ENCODE data around the gene CEP120. TPM values are rescaled to one million over a fixed set of nuclear protein-coding genes. Genes with fewer than 3 reads are reported as not detected.

CEP120 gene
- total and polyA plus RNA-seq, 2 experiments from 2014 or later: 4.9 to 16.3 TPM

DNA sequence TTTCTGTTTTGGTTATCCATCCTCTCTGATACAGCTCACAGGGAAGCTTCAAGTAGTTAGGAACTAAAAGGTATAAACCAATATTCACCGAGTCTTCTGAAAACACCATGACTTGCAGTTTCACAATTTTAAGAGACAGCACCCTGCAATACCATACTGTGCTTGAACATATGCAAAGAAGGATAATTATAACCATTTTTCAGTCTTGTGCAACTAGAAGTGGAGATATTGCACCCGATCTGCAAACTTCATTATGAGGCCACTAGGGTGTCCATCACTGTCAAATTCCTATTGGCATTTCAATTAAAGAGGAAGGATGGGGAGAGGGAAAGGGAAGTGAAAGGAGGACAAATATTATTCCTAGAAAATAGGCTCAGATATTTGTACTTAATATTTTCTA lies 32.4 kb upstream of the CEP120 start:
- Histone ChIP-seq H3K4me1 (ENCODE audit: insufficient read depth) (peaks cover 10% of the 10 kb centered on the region; the same call in 1 of the 2 replicates), H3K4me3 (no peak overlapping the region), H3K79me2 (replicated peaks; ENCODE audit: insufficient read depth) (no peaks in the 10 kb centered on the region), H2AFZ (no peak overlapping the region), H3K27me3 (ENCODE audit: insufficient read depth) (no peaks in the 10 kb centered on the region), H4K20me1 (replicated peaks; ENCODE audit: insufficient read depth) (no peaks in the 10 kb centered on the region), H3K27ac (ENCODE audit: low read depth) (no peak overlapping the region), H3K4me2 (no peak overlapping the region), H3K9me2 (ENCODE audit: insufficient read depth) (no peaks in the 10 kb centered on the region), H3K36me3 (ENCODE audit: insufficient read depth) (no peaks in the 10 kb centered on the region), H3F3A (replicated peaks; ENCODE audit: low read depth) (no peaks in the 10 kb centered on the region)
- H3K36me3 Mint-ChIP-seq (ENCODE audit: low read depth): no peaks in the 10 kb centered on the region
- TF ChIP-seq POLR2AphosphoS5 (IDR thresholded peaks at IDR 0.05; ENCODE audit: low read depth): no peak
- TF ChIP-seq, protein P1, sequence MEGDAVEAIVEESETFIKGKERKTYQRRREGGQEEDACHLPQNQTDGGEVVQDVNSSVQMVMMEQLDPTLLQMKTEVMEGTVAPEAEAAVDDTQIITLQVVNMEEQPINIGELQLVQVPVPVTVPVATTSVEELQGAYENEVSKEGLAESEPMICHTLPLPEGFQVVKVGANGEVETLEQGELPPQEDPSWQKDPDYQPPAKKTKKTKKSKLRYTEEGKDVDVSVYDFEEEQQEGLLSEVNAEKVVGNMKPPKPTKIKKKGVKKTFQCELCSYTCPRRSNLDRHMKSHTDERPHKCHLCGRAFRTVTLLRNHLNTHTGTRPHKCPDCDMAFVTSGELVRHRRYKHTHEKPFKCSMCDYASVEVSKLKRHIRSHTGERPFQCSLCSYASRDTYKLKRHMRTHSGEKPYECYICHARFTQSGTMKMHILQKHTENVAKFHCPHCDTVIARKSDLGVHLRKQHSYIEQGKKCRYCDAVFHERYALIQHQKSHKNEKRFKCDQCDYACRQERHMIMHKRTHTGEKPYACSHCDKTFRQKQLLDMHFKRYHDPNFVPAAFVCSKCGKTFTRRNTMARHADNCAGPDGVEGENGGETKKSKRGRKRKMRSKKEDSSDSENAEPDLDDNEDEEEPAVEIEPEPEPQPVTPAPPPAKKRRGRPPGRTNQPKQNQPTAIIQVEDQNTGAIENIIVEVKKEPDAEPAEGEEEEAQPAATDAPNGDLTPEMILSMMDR (conservative IDR thresholded peaks at IDR 0.05; ENCODE audit: low read depth in 2 of 2): peak in 1 of 2 experiments; percentile 43; a peak in 1 of 4 replicates
- H3K27ac Mint-ChIP-seq: no peak overlapping the region
- DNase-seq (ENCODE audit: low spot score): no peak
- H3K4me3 Mint-ChIP-seq: no peak overlapping the region
- no peaks in the 10 kb centered on the region for H3K27me3 Mint-ChIP-seq (ENCODE audit: insufficient read depth, low read depth, poor library complexity)
- H3K4me1 Mint-ChIP-seq: peaks cover 22% of the 10 kb centered on the region
- no peak for ATAC-seq
- H3K9me3 Mint-ChIP-seq: no peaks in the 10 kb centered on the region

DNA sequence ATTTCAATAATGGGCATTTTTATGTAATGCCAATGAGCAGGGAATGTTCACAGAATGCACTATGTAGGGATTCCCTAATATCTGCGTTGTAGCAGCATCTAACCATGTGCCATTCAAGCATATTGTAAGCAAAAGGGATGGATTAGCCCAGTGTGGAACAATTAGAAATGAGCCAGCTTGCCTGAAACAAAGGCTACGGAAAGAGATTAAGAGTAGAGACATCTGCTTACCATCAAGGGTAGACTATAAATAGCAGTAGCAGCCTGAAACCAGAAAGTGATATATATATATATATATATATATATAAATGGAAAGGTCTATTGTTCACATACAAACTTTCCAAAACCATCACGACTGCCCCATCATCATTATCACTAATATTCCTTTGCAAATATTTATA lies 31.9 kb upstream of the CEP120 start:
- Histone ChIP-seq H3K4me2 (no peak overlapping the region), H3K79me2 (replicated peaks; ENCODE audit: insufficient read depth) (no peaks in the 10 kb centered on the region), H3K9me2 (ENCODE audit: insufficient read depth) (no peaks in the 10 kb centered on the region), H3F3A (replicated peaks; ENCODE audit: low read depth) (no peaks in the 10 kb centered on the region), H3K27ac (ENCODE audit: low read depth) (no peak overlapping the region), H3K36me3 (ENCODE audit: insufficient read depth) (no peaks in the 10 kb centered on the region), H3K4me1 (ENCODE audit: insufficient read depth) (peaks cover 8% of the 10 kb centered on the region; the same call in 1 of the 2 replicates), H3K4me3 (no peak overlapping the region), H3K27me3 (ENCODE audit: insufficient read depth) (no peaks in the 10 kb centered on the region), H4K20me1 (replicated peaks; ENCODE audit: insufficient read depth) (no peaks in the 10 kb centered on the region), H2AFZ (no peak overlapping the region)
- H3K4me3 Mint-ChIP-seq: no peak overlapping the region
- no peak overlapping the region for H3K27ac Mint-ChIP-seq
- peaks cover 17% of the 10 kb centered on the region for H3K4me1 Mint-ChIP-seq
- no peaks in the 10 kb centered on the region for H3K36me3 Mint-ChIP-seq (ENCODE audit: low read depth)
- H3K9me3 Mint-ChIP-seq: no peaks in the 10 kb centered on the region
- no peaks in the 10 kb centered on the region for H3K27me3 Mint-ChIP-seq (ENCODE audit: insufficient read depth, low read depth, poor library complexity)
- ATAC-seq (no peak), DNase-seq (ENCODE audit: low spot score) (no peak)
- TF ChIP-seq, protein P2, sequence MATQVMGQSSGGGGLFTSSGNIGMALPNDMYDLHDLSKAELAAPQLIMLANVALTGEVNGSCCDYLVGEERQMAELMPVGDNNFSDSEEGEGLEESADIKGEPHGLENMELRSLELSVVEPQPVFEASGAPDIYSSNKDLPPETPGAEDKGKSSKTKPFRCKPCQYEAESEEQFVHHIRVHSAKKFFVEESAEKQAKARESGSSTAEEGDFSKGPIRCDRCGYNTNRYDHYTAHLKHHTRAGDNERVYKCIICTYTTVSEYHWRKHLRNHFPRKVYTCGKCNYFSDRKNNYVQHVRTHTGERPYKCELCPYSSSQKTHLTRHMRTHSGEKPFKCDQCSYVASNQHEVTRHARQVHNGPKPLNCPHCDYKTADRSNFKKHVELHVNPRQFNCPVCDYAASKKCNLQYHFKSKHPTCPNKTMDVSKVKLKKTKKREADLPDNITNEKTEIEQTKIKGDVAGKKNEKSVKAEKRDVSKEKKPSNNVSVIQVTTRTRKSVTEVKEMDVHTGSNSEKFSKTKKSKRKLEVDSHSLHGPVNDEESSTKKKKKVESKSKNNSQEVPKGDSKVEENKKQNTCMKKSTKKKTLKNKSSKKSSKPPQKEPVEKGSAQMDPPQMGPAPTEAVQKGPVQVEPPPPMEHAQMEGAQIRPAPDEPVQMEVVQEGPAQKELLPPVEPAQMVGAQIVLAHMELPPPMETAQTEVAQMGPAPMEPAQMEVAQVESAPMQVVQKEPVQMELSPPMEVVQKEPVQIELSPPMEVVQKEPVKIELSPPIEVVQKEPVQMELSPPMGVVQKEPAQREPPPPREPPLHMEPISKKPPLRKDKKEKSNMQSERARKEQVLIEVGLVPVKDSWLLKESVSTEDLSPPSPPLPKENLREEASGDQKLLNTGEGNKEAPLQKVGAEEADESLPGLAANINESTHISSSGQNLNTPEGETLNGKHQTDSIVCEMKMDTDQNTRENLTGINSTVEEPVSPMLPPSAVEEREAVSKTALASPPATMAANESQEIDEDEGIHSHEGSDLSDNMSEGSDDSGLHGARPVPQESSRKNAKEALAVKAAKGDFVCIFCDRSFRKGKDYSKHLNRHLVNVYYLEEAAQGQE (IDR thresholded peaks at IDR 0.05; ENCODE audit: unreplicated experiment): no peak
- no peak for TF ChIP-seq ZNF114 (CRISPR knock-in tag; IDR thresholded peaks at IDR 0.05)
- no peak for TF ChIP-seq STAT1 (IDR thresholded peaks at IDR 0.05; ENCODE audit: unreplicated experiment)
- no peak for TF ChIP-seq JUNB (IDR thresholded peaks at IDR 0.05; ENCODE audit: unreplicated experiment)
- TF ChIP-seq NANOG (IDR thresholded peaks at IDR 0.05; ENCODE audit: borderline replicate concordance): no peak
- TF ChIP-seq, protein P3, sequence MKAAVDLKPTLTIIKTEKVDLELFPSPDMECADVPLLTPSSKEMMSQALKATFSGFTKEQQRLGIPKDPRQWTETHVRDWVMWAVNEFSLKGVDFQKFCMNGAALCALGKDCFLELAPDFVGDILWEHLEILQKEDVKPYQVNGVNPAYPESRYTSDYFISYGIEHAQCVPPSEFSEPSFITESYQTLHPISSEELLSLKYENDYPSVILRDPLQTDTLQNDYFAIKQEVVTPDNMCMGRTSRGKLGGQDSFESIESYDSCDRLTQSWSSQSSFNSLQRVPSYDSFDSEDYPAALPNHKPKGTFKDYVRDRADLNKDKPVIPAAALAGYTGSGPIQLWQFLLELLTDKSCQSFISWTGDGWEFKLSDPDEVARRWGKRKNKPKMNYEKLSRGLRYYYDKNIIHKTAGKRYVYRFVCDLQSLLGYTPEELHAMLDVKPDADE (IDR thresholded peaks at IDR 0.05): no peak
- TF ChIP-seq, protein P1 (conservative IDR thresholded peaks at IDR 0.05; ENCODE audit: low read depth in 2 of 2): no peak

All from GM23338 (cell line).